Measurements from ENCODE around the gene XPNPEP1. TPM values are rescaled to one million over a fixed set of nuclear protein-coding genes. Genes with fewer than 3 reads are reported as not detected.

XPNPEP1 gene
- total RNA-seq, 1 donor from 2014 or later: 80.6 TPM

DNA sequence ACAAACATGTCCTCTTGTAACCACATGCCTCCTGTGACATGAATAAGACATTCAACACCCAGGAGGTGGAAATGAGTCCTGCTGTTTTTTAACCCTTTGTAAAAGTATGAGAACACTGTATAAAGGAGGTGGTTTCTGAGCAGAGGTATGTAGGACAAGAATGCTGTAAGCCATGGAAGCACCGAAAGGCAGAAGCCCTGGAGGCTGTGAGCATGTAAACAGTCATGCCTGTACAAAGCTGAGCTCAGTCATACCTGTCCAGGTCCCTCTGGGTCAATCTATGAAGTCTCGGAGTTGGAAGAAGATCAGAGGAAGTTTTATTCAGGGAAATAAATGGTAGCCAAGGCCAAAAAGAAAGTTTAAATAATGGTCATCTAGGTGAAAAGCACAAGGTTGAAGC is 34.7 kb upstream of the XPNPEP1 start:
- no peaks in the 10 kb centered on the region for H3K36me3 Mint-ChIP-seq (ENCODE audit: low read depth)
- no peaks in the 10 kb centered on the region for H3K9me3 Mint-ChIP-seq (ENCODE audit: low read depth)
- no peak overlapping the region for H3K4me3 Mint-ChIP-seq (ENCODE audit: unreplicated experiment)
- no peak for DNase-seq (ENCODE audit: low spot score)
- H3K4me1 Mint-ChIP-seq (ENCODE audit: low read depth): peaks cover 36% of the 10 kb centered on the region
- no peaks in the 10 kb centered on the region for H3K27me3 Mint-ChIP-seq (ENCODE audit: low read depth)
- TF ChIP-seq, protein P1, sequence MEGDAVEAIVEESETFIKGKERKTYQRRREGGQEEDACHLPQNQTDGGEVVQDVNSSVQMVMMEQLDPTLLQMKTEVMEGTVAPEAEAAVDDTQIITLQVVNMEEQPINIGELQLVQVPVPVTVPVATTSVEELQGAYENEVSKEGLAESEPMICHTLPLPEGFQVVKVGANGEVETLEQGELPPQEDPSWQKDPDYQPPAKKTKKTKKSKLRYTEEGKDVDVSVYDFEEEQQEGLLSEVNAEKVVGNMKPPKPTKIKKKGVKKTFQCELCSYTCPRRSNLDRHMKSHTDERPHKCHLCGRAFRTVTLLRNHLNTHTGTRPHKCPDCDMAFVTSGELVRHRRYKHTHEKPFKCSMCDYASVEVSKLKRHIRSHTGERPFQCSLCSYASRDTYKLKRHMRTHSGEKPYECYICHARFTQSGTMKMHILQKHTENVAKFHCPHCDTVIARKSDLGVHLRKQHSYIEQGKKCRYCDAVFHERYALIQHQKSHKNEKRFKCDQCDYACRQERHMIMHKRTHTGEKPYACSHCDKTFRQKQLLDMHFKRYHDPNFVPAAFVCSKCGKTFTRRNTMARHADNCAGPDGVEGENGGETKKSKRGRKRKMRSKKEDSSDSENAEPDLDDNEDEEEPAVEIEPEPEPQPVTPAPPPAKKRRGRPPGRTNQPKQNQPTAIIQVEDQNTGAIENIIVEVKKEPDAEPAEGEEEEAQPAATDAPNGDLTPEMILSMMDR (IDR thresholded peaks at IDR 0.05): no peak
- no peak overlapping the region for H3K27ac Mint-ChIP-seq (ENCODE audit: unreplicated experiment)

DNA sequence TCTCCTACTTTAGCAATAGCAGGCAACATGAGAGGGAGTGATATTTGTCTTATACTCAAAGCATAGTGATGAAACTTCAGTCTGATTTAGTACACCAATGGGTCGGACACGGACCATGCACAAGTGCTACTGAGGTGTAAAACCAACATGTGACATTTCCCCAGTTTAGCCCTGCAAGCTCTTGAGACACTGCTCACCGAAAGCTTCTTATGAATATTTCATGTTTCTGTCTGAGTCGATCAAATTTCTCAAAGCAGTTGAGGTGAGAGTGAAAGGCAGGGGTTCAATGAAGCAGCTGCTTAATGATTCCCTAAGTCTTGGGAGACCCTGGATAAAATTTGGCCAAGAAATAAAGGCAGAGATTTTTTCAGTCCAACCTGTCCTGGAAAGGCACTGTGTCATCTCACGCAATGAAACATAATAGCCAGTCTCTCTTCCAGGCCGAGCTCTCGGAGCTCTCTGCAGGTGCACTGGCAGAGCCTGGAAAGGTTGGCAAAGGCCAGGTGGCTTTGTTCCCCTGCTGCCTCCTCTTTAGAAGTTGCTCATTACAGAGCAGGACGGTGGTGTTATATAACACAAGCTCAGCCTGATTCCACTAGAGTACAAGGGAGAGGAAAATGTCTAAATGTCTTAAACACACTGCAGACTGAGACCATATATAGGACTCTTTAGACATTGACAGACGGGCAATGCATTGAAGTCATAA is 33.9 kb upstream of the XPNPEP1 start:
- H3K4me1 Mint-ChIP-seq (ENCODE audit: low read depth): peaks cover 30% of the 10 kb centered on the region
- TF ChIP-seq, protein P1 (IDR thresholded peaks at IDR 0.05): no peak
- H3K9me3 Mint-ChIP-seq (ENCODE audit: low read depth): no peaks in the 10 kb centered on the region
- no peaks in the 10 kb centered on the region for H3K27me3 Mint-ChIP-seq (ENCODE audit: low read depth)
- no peak overlapping the region for H3K27ac Mint-ChIP-seq (ENCODE audit: unreplicated experiment)
- no peak overlapping the region for H3K4me3 Mint-ChIP-seq (ENCODE audit: unreplicated experiment)
- no peaks in the 10 kb centered on the region for H3K36me3 Mint-ChIP-seq (ENCODE audit: low read depth)
- no peak for DNase-seq (ENCODE audit: low spot score)

DNA sequence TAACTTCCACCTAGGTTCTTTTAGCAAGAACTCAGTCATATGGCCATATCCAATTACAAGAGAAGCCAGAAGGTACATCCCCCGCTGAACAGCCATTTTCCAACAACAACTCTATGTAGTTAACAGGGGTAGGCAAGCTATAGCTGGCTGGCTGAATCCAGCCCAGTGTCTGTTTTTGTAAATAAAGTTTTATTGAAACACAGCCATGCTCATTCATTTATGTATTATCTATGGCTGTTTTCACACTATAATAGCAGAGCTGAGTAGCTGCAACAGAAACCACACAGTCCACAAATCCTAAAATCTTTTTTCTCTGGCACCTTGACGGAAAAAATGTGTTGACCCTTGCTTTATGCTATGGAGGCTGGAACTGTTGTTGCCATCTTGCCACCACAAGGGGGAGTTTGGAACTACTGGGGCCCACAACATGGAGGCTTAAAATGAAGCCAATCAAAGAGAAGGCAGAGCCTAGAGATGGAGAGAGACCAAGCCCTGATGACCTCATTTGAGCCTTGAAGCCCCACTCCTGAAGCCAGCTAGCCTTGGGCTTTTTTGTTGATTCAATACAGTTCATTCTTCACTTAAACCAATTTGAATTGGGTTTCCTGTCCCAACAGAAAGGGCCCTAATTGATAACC is 33.3 kb upstream of the XPNPEP1 start:
- no peak for DNase-seq (ENCODE audit: low spot score)
- TF ChIP-seq, protein P1 (IDR thresholded peaks at IDR 0.05): peak; percentile 75
- Mint-ChIP-seq H3K4me1 (ENCODE audit: low read depth) (peaks cover 23% of the 10 kb centered on the region), H3K27ac (ENCODE audit: unreplicated experiment) (no peak overlapping the region), H3K9me3 (ENCODE audit: low read depth) (no peaks in the 10 kb centered on the region), H3K4me3 (ENCODE audit: unreplicated experiment) (no peak overlapping the region), H3K27me3 (ENCODE audit: low read depth) (no peaks in the 10 kb centered on the region), H3K36me3 (ENCODE audit: low read depth) (no peaks in the 10 kb centered on the region)

DNA sequence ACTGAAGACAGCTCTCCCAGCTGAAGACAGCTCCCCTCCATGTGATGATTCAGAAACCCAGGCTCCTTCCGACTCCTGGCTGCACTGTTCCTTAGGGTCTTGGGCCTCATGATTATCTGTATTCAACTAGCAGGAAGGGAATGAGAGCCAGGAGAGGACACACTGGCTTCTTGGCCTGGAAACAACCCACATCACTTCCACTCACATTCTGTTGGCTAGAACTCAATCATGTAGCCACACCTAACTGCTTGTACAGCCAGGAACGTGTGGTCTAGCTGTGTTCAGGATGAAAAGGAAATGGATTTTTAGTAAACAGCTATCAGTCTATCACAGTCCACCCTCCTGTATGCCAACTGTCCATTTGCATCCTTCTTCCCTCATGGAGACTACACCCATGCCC is 30.5 kb upstream of the XPNPEP1 start:
- H3K4me1 Mint-ChIP-seq (ENCODE audit: low read depth): peaks cover 5% of the 10 kb centered on the region
- TF ChIP-seq, protein P1 (IDR thresholded peaks at IDR 0.05): no peak
- no peaks in the 10 kb centered on the region for H3K27me3 Mint-ChIP-seq (ENCODE audit: low read depth)
- no peak overlapping the region for H3K27ac Mint-ChIP-seq (ENCODE audit: unreplicated experiment)
- H3K4me3 Mint-ChIP-seq (ENCODE audit: unreplicated experiment): no peak overlapping the region
- no peak for DNase-seq (ENCODE audit: low spot score)
- H3K36me3 Mint-ChIP-seq (ENCODE audit: low read depth): peaks cover 2% of the 10 kb centered on the region
- H3K9me3 Mint-ChIP-seq (ENCODE audit: low read depth): no peaks in the 10 kb centered on the region

DNA sequence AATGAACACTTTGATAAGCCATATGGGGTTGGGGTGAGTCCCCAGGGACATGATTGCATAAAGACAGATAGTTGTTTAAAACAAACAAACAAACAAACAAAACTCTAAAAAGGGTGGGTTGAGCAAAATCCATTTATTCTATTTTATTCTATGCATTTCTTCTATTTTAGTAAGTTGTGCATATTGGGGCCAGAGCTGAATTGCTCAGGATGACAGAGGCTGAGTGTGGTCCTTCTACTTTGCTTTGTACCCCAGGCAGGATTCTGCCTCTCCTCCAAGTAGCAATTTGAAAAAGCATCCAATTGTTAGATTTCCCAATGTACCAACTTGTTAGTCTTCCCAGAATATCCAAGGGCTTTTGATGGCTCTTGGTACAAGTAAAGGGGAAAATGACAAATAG is 29.2 kb upstream of the XPNPEP1 start:
- Mint-ChIP-seq H3K27me3 (ENCODE audit: low read depth) (no peaks in the 10 kb centered on the region), H3K36me3 (ENCODE audit: low read depth) (peaks cover 2% of the 10 kb centered on the region), H3K9me3 (ENCODE audit: low read depth) (no peaks in the 10 kb centered on the region), H3K4me3 (ENCODE audit: unreplicated experiment) (no peak overlapping the region), H3K27ac (ENCODE audit: unreplicated experiment) (no peak overlapping the region), H3K4me1 (ENCODE audit: low read depth) (peaks cover 3% of the 10 kb centered on the region)
- DNase-seq (ENCODE audit: low spot score): no peak
- TF ChIP-seq, protein P1 (IDR thresholded peaks at IDR 0.05): no peak
